HG03571 (cell line): ENCODE data around the gene AQP6.
"Not testable (repeated sequence)": the region's sequence is repeated elsewhere in the genome, so short reads cannot be mapped to it uniquely, and the experiment has no call there.

ENCODE experiments used
- ATAC-seq: cut with Tn5 transposase; IDR thresholded peaks from one replicate; pipeline ENCODE4 v1.9.1; 2021; ENCODE audit not compliant: unreplicated experiment

Gene AQP6

DNA sequence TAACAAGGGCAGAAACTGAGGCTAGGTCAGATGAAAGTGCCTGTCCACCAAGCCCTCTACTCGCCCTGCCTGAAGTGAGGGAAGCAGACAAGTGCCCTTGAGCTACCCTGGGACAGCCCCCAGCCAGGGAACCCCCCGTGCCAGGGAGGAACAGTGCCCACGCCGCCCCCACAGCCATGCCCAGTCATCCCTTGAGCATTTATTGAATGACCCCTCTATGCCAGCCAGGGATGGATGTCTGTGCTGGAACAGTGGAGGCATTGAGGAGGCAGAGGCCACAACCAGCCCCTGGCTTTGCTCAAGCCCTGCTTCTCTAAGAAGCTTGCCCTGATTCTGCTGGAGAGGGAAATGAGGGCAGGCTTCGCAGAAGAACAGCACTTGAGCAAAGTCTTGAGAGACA, 3.7 kb upstream of the AQP6 start:
- ATAC-seq = no peak

GRCh38 chr12:49969651-49970429, 2.9 kb upstream of the AQP6 start:
- no peak for ATAC-seq

DNA sequence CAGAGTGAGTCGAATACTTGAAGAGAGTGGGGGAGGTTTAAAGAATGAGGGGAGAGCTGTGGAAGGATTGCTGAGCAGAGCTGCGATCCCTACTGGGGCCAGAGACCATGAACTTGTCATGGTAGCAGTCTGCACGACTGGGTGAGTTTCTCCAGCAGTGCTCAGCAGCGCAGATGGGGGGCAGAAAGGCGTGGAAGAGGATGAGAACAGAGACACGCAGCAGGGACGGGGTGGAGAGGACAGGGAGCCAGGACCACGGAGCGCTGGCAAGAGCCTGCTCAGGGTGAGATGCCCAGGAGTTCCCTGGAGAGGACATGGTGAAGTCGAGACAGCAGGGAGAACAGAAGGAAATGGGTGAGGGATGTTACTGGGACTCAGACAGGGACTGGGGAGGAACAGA, 2.1 kb upstream of the AQP6 start:
- ATAC-seq = no peak

GRCh38 chr12:49971141-49971540, 1.6 kb upstream of the AQP6 start:
- ATAC-seq = no peak

GRCh38 chr12:49972129-49972528, 618 bp upstream of the AQP6 start:
- no peak for ATAC-seq

DNA sequence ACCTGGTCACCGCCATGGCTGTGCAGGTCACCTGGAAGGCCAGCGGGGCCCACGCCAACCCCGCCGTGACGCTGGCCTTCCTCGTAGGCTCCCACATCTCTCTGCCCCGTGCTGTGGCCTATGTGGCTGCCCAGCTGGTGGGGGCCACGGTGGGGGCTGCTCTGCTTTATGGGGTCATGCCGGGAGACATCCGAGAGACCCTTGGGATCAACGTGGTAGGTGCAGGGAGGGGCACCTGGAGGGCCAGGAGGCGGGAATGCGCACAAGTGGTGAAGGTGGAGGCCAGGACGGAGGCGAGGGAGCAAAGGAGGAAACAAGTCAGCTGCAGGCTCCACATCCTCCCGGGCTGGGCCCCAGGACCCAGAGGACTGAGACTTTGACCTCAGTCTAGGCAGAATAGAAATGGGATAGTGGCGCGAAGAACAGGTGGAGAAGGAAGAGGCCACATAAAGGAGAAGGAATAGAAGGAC, 649 bp downstream of the AQP6 start:
- no peak for ATAC-seq

GRCh38 chr12:49974231-49974675, 1.5 kb downstream of the AQP6 start:
- ATAC-seq = no peak

DNA sequence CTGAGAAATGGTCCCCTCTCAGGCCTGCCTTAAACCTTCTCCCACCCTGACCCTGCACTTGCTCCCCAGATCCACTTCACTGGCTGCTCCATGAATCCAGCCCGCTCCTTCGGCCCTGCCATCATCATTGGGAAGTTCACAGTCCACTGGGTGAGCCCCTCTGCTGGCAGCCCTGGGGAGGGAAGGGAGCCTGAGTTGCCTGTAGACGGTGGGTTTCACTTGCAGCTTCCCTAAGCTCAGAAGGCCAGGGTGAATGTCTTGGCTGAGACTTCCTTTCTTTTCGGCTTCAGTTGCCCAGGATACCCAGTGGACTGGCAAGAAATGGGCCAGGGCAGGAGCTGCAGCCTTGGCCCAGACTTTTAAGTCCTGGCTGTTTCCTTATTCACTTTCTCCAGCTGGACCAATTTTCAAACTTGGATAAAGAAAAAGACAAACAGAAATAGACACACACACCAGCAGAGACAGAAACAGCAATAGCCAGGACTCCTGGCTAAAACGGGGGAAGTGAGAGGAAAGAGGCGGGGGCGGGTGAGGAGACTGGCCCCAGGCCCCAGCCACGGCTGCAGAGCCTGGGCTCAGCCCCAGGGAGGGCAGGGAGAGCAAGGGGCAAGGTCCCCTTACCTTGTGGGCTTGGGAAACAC, 2.0 kb downstream of the AQP6 start:
- no peak for ATAC-seq

DNA sequence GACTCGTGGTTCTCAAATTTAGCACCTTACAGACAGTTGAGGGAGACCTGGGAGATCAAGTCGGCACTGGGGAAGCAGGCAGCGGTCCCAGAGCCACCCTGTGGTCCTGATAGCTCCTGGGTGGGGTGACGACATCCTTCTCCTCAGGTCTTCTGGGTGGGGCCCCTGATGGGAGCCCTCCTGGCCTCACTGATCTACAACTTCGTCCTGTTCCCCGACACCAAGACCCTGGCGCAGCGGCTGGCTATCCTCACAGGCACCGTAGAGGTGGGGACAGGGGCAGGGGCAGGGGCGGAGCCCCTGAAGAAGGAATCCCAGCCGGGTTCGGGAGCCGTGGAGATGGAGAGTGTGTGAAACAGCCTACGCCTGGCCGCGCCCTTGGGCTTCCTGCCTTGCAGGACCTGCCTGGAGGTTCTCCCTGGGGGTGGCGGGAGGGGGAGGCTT, 2.6 kb downstream of the AQP6 start:
- ATAC-seq = no peak

GRCh38 chr12:49976557-49976956, 3.8 kb downstream of the AQP6 start:
- ATAC-seq = no peak

DNA sequence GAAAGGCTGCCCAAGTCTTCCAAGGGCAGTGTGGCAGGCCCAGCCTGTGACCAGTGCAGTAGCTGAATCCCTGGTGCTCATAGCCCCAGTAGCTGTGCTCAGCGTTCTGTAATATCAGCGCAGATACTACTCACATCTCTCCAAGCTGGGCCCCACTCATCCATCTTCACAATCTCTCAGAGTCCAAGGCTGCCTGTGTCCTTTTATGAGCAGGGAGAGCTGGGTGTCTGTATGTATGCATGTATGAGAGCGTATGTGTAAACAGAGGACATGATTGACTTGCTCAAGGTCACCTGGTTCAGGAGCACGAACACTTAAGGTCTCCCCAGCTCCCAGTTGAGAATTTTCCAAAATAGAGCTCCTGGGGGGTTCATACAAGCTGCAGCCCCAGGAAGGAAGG, 5.4 kb downstream of the AQP6 start:
- no peak for ATAC-seq

- ATAC-seq = no peak
Observed at GRCh38 chr12:49979016-49979586, 6.4 kb downstream of the AQP6 start.

DNA sequence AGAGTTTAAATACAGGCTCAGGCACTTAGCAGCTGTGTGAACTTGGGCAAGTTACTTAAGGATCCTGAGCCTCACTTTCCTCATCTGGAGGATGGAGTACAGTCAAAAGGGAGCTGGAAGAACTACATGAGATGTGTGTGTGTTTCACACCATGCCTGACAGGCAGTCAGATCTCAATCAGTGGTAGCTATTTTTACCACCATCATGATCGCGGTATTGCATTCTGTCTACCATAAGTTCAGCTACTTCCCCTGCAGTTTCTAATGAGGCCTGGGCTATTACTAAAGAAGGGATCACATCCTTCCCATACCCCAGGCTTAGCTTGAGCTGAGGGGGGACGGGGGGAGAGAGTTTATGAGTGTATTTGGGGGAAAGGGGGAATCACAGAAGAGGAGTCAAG, 7.0 kb downstream of the AQP6 start:
- no peak for ATAC-seq

- ATAC-seq = no peak
Observed at GRCh38 chr12:49980501-49981349, 8.0 kb downstream of the AQP6 start.

GRCh38 chr12:49982246-49983087, 9.7 kb downstream of the AQP6 start:
- ATAC-seq = no peak

DNA sequence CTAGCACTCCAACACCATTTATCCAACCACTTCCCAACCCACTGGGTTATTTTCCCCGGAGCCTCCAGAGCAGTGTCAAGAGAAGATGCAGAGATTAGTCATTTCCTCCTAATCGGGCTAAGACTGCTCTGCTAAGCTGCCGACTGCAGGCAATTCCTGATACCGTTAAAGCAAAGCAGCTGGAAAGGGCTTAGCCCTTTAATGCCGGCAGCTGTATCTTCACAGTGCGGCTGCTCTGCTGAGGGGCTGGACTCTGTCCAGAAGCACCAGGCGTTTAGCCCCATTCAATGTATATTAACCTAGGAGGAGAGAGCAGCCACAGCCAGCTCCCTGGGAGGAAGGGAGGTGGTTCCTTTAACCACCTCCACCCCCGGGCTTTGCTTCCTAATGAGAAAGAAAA, 11.1 kb downstream of the AQP6 start:
- ATAC-seq = no peak

- no peak for ATAC-seq
Observed at GRCh38 chr12:49984476-49985359, 12.0 kb downstream of the AQP6 start.

DNA sequence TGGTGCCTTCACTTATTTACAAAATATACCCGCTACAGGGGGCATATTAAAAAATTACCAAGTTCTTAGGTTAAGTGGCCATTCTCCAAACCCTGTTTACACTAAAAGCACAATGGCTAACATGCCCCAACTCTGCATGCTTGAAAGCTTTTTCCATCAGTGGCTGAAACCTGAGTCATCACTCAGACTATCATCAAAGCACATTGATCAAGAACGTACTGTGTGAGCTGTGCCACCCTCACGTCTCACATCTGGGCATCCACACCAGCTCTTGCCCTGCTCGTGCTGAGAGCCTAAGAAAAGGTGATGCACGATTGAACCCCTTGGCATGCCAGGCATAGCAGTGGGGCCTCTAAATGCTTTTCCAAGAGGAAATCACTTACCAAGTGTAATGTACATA, 13.2 kb downstream of the AQP6 start:
- ATAC-seq = no peak

DNA sequence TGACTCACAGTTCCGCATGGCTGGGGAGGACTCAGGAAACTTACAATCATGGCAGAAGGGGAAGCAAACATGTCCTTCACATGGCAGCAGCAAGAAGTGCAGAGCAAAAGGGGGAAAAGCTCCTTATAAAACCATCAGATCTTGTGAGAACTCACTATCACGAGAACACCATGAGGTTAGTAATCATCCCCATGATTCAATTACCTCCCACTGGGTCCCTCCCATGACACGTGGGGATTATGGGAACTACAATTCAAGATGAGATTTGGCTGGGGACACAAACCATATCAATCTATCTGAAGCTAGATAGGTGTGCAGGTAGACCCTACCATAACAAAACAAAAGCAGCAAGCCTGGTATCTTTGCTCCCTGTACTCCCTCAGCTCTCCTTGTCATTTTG, 13.7 kb downstream of the AQP6 start:
- ATAC-seq = not testable (repeated sequence)
